NCI-H2227 treated with DMSO at 0.1 percent for 48 hours (cell line): ENCODE results near the gene MED10.
A peak's percentile ranks its signal among the peaks of the same experiment; 100 is the strongest.

Experiments
- DNase-seq: peaks from one replicate; lab custom pipeline; 2025; lab: John Stamatoyannopoulos, UW

MED10 gene

DNA sequence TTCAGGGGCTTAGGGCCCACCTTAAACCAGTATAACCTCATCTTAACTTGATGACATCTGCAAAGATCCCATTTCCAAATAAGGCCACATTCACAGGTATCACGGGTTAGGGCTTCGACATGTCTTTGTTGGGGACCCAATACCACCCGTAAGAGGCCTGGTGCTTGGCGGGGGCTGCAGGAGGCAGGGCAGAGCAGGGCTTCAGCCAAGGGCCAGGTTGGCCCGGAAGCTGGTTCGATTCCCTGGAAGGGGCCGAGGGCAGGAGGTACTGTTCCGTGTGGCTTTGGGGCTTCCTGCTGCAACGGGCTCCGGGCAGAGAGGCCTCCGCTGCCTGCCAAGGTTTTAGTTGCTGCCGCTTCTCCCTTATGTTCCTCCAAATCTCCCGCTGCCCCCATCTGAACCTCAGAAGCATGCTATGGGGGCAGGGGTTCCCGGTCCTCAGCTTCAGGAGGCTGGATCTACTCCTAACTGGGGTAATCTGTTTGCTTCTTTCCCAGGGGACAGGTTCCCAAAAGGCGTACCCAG lies 29.8 kb downstream of the MED10 start:
- DNase-seq = no peak

DNA sequence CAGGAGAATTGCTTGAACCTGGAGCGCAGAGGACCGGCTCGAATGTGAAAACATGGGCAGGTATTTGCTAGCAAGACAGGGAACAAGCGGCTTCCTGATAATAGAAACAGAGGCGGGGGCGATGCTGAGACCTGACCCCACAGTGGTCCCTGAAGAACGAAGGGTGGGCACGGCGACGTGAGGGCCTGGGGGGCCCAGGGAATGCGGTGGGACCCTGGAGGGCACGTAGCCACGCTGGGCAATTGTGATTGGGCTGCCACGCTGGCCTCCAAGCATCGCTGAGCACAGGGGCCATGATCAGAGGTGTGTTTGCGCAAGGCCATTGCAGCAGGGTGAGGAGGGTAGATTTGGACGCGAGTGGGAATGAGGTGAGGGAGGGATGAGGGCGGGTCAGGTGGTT lies 30.7 kb downstream of the MED10 start:
- DNase-seq = no peak

GRCh38 chr5:6347165-6347564 lies 31.2 kb downstream of the MED10 start:
- DNase-seq = no peak

DNA sequence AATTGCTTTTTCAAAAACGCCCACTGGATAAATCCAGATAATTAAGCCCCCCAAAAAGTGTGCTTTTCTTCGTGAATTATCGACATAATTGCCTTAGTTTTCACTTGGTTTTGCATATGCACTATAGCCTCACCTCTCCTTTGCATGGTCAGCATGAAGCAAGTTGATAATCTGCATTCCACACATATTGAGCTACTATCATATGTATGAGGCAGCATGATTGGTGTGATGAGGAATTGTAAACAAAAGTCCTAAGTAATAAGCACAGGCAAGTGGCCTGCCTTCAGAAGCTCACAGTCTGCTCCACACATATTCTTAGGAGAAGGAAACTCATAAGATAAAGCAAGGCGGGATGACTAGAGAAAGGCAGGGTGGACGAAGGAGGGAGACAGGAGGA lies 33.8 kb downstream of the MED10 start:
- DNase-seq = no peak

DNA sequence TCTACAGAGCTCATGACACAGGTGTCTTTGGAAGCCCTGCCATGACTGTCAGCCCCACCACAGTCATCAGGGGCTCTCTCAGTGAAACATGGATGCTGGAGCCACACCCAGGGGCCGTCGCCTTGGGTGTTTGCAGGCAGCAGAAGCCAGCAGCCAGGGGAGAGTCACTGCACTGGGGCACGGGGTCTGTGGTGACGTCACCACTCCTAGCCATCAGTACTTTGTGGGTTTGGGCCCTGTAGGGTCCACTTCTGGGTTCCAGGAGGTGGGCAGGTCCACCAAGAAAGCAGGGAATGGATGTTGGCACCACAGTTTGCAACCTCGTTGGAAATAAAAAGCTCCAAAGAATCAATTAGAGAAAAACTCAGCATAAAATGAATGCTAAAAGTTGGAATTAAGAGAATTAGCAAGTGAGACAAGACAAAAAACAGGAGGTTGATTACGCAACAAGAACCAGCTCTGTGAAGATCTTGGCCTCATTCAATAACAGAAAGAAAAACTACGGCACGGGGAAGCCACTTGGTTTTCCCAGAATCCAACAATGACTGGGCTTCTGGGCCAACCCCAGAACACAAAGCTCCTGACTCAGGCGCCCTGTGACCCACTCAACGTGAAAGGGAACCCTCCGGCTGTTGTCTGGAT lies 34.3 kb downstream of the MED10 start:
- DNase-seq = no peak

GRCh38 chr5:6342689-6343315 lies 35.5 kb downstream of the MED10 start:
- DNase-seq = peak; percentile 81

- DNase-seq = no peak
Observed at GRCh38 chr5:6340100-6340499, 38.2 kb downstream of the MED10 start.

- no peak for DNase-seq
Observed at GRCh38 chr5:6338871-6339270, 39.5 kb downstream of the MED10 start.

DNA sequence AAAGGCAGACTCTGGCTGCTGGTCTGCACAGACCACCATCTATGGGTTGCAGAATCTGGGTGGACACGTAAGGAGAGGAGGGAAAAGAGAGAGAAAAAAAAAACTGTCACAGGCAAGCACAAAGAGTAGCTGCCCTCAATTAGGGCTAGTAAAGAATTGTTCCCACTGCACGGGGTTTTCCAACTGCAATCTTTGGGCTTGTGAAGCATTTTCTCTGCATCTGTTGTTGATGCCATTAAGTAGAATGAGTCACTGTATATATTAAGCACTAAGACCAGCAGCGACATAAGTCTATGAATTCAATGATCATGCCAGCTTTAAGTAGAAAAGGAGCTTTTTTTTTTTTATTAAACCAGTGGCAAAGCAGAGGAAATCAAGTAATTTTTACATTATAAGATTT lies 40.2 kb downstream of the MED10 start:
- DNase-seq = no peak

DNA sequence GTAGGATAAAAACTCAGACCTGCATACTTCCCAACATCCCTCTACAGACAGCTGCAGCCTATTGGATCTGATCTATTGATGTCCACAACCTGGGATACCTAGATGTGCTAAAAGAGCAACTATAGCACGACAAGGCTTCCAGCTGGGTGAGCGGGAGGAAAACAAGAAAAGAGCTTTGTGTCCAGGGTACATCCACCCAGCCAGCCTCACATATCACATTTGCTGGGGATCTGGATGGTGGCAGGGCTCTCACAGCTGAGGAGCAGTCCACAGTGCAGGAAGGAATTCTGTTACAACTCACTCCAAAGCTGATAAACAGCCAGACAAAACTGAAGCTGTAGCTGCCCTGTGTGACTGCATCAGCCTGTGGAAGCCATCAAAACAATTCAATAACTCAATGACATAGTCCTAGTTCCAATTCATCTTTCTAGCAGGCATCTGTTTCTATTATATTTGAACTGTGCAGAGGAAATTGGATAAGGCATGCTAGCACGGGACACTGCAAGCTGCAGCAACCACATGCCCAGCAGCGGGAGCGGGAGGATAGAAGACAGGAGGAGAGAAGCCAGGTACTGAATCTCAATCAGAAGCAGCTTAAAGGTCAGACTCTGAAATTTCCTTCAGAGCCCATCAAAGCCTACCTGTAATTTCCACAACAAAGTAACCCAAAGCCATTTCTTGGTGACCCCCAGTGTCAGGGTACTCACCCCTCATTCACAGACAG lies 45.0 kb downstream of the MED10 start:
- no peak for DNase-seq

DNA sequence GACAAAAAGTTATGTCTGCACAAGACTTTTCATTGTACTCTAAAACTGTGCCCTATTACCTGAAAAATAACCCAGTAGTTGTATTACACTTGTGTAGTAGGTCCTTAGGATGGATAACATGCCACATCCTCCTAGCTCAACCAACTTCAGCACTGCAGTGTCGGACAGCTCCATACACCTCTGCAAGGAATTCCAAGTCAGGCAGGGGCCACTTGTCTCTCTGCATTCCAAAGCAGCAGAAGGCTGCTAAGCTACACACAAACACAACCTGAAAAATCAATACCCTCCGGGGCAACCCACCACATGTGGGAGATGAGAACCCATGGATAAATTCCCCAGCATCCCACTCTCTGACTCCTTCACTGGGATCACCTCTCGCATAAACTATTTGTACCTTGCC lies 50.2 kb downstream of the MED10 start:
- no peak for DNase-seq

GRCh38 chr5:6326776-6327175 lies 51.6 kb downstream of the MED10 start:
- DNase-seq = no peak

DNA sequence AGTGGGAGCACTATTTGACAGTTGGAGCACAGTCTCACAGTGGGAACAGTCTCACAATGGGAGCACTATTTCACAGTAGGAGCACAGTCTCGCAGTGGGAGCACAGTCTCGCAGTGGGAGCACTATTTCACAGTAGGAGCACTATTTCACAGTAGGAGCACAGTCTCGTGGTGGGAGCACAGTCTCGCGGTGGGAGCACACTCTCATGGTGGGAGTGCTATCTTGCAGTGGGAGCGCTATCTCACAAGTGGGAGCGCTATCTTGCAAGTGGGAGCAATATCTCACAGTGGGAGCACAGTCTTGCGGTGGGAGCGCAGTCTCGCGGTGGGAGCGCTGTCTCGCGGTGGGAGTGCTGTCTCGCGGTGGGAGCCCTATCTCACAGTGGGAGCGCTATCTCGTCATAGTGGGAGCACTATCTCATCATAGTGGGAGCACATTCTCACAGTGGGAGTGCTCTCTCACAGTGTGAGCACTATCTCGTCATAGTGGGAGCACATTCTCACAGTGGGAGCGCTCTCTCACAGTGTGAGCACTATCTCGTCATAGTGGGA lies 56.1 kb downstream of the MED10 start:
- no peak for DNase-seq
